DND-41 (cell line): Measurements from ENCODE around the gene POLR2L.

Experiments
- ATAC-seq: fragments of 200-7000 bp; cut with Tn5 transposase; 3 replicates; pipeline ENCODE4 v1.9.1; 2021; ENCODE audit warnings: low read depth; ENCODE audit not compliant: insufficient read depth
- DNase-seq: peaks from one replicate; pipeline ENCODE4 v3.0.0-alpha.2; 2020
- H2AFZ ChIP-seq: 2 replicates; pipeline ENCODE4 v1.6.0; 2012; ENCODE audit warnings: low read depth, low read length
- H3K27ac ChIP-seq: 2 replicates; pipeline ENCODE4 v1.5.1; 2012; ENCODE audit warnings: low read length, inconsistent platforms
- H3K27me3 ChIP-seq: fragments of 200-600 bp; sonication (generic); 2 replicates; pipeline ENCODE4 v1.6.0; 2012; ENCODE audit warnings: low read length, mild to moderate bottlenecking, inconsistent platforms; ENCODE audit not compliant: insufficient read depth, poor library complexity
- H3K36me3 ChIP-seq: 2 replicates; pipeline ENCODE4 v1.5.1; 2012; ENCODE audit warnings: low read length, inconsistent platforms; ENCODE audit not compliant: insufficient read depth
- H3K4me1 ChIP-seq: 2 replicates; pipeline ENCODE4 v1.5.1; 2012; ENCODE audit warnings: mild to moderate bottlenecking, low read length; ENCODE audit not compliant: insufficient read depth
- H3K4me2 ChIP-seq: 2 replicates; pipeline ENCODE4 v1.6.0; 2012; ENCODE audit warnings: mild to moderate bottlenecking, moderate library complexity, low read length, inconsistent platforms; ENCODE audit not compliant: insufficient read depth
- H3K4me3 ChIP-seq, 2 experiments: fragments of 200-600 bp in 1 of 2; shearing (Covaris generic) in 1 of 2; 2 replicates each; pipeline ENCODE4 v1.5.1; 2012 to 2016; ENCODE audit warnings: inconsistent platforms in 2 of 2, low read length in 2 of 2, mild to moderate bottlenecking in 2 of 2, low read depth in 1 of 2, moderate library complexity in 1 of 2
- H3K79me2 ChIP-seq: 2 replicates; pipeline ENCODE4 v1.6.0; 2012; ENCODE audit warnings: low read length, inconsistent platforms; ENCODE audit not compliant: insufficient read depth
- H3K9ac ChIP-seq: 2 replicates; pipeline ENCODE4 v1.6.0; 2012; ENCODE audit warnings: low read depth, mild to moderate bottlenecking, inconsistent platforms, low read length, moderate library complexity
- H3K9me3 ChIP-seq: 2 replicates; pipeline ENCODE4 v1.5.1; 2012; ENCODE audit warnings: low read length, moderate library complexity, mild to moderate bottlenecking, inconsistent platforms; ENCODE audit not compliant: insufficient read depth, severe bottlenecking
- H4K20me1 ChIP-seq: 2 replicates; pipeline ENCODE4 v1.6.0; 2012; ENCODE audit warnings: low read length; ENCODE audit not compliant: insufficient read depth
- EZH2 ChIP-seq: IDR thresholded peaks from 3 replicates; pipeline ENCODE4 v1.6.1; 2012; ENCODE audit warnings: borderline replicate concordance, low read depth, mild to moderate bottlenecking, moderate library complexity, low read length, inconsistent platforms; ENCODE audit not compliant: severe bottlenecking
- TF ChIP-seq, protein P1 (sequence below): IDR thresholded peaks from 2 replicates; pipeline ENCODE4 v1.5.1; 2012; ENCODE audit warnings: borderline replicate concordance, low read length, moderate library complexity, mild to moderate bottlenecking; ENCODE audit not compliant: poor library complexity, severe bottlenecking; ENCODE audit errors: extremely low read depth

Gene POLR2L

DNA sequence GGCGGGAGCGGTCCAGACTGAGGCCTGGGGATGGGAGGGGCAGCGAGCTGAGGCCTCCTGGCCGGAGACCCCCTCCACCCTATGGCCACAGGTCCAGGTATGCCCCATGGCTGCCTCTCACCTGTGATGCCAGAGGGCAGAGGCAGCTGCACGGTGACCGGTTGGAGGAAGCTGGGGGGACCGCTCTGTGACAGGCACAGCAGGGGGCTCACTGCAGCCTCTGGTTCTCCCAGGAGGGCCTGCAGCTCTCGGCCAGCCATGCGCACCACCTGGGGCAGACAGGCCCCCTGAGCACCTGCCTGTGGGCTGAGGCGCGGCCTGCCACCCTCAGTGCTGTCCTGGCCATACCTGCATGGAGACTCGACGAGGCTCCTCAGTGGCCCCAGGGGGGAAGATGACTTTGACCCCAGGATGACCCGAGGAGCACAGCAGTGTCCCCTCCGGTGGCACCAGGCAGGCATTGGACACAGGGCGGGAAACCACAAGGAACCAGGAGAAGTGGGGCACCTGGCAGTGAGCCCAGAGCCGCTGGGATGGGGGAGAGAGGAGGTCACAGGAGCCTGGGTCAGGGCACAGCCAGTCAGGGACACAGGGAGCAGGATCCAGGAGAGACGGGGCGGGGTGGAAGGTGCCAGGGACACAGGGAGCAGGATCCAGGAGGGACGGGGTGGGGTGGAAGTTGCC lies 41.1 kb downstream of the POLR2L start:
- Histone ChIP-seq H3K27ac (no peak overlapping the region), H3K4me1 (peaks cover 65% of the 10 kb centered on the region), H4K20me1 (peaks cover 56% of the 10 kb centered on the region), H3K4me2 (no peak overlapping the region), H3K9ac (no peak overlapping the region), H3K27me3 (no peaks in the 10 kb centered on the region), H3K9me3 (no peaks in the 10 kb centered on the region), H2AFZ (no peak overlapping the region), H3K36me3 (peaks cover 53% of the 10 kb centered on the region), H3K4me3 (no peak overlapping the region), H3K79me2 (peaks cover 44% of the 10 kb centered on the region)
- TF ChIP-seq EZH2 = no peak
- TF ChIP-seq, protein P1, sequence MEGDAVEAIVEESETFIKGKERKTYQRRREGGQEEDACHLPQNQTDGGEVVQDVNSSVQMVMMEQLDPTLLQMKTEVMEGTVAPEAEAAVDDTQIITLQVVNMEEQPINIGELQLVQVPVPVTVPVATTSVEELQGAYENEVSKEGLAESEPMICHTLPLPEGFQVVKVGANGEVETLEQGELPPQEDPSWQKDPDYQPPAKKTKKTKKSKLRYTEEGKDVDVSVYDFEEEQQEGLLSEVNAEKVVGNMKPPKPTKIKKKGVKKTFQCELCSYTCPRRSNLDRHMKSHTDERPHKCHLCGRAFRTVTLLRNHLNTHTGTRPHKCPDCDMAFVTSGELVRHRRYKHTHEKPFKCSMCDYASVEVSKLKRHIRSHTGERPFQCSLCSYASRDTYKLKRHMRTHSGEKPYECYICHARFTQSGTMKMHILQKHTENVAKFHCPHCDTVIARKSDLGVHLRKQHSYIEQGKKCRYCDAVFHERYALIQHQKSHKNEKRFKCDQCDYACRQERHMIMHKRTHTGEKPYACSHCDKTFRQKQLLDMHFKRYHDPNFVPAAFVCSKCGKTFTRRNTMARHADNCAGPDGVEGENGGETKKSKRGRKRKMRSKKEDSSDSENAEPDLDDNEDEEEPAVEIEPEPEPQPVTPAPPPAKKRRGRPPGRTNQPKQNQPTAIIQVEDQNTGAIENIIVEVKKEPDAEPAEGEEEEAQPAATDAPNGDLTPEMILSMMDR = no peak
- no peak for ATAC-seq
- no peak for DNase-seq

- H2AFZ ChIP-seq = no peak overlapping the region
- ATAC-seq = no peak
- H3K9me3 ChIP-seq = no peaks in the 10 kb centered on the region
- H3K27ac ChIP-seq = no peak overlapping the region
- no peaks in the 10 kb centered on the region for H3K27me3 ChIP-seq
- no peak for DNase-seq
- TF ChIP-seq EZH2 = no peak
- TF ChIP-seq, protein P1 = no peak
- H3K9ac ChIP-seq = no peak overlapping the region
- H4K20me1 ChIP-seq = peaks cover 61% of the 10 kb centered on the region
- H3K36me3 ChIP-seq = peaks cover 53% of the 10 kb centered on the region
- peaks cover 51% of the 10 kb centered on the region for H3K79me2 ChIP-seq
- peaks cover 66% of the 10 kb centered on the region for H3K4me1 ChIP-seq
- H3K4me2 ChIP-seq = no peak overlapping the region
- no peak overlapping the region for H3K4me3 ChIP-seq
Observed at GRCh38 chr11:800473-800872, 41.9 kb downstream of the POLR2L start.

GRCh38 chr11:799641-800316 lies 42.5 kb downstream of the POLR2L start:
- Histone ChIP-seq H3K9ac (no peak overlapping the region), H3K4me2 (no peak overlapping the region), H3K4me1 (peaks cover 71% of the 10 kb centered on the region), H3K27me3 (no peaks in the 10 kb centered on the region), H3K9me3 (no peaks in the 10 kb centered on the region), H2AFZ (no peak overlapping the region), H3K36me3 (peaks cover 53% of the 10 kb centered on the region), H3K27ac (no peak overlapping the region), H4K20me1 (peaks cover 66% of the 10 kb centered on the region), H3K4me3 (no peak overlapping the region), H3K79me2 (peaks cover 54% of the 10 kb centered on the region)
- TF ChIP-seq, protein P1 = no peak
- TF ChIP-seq EZH2 = no peak
- DNase-seq = no peak
- ATAC-seq = no peak
